K562 (cell line): ENCODE data around the gene HS3ST5. TPM values are rescaled to one million over a fixed set of nuclear protein-coding genes. Genes with fewer than 3 reads are reported as not detected.
"Not testable (repeated sequence)": the region's sequence is repeated elsewhere in the genome, so short reads cannot be mapped to it uniquely, and the experiment has no call there.

Source experiments
- ATAC-seq: fragments of 200-7000 bp; cut with Tn5 transposase; 3 replicates; pipeline ENCODE4 v1.9.1; 2020; ENCODE audit warnings: moderate library complexity
- BruUV-seq: library from RNA; stranded (reverse); fragments of 400-500 nt; replicated peaks from 2 replicates; lab custom pipeline; 2021; lab: Mats Ljungman, UMichigan
- CTCF ChIA-PET: fragments of 300-600 bp; formaldehyde crosslinking; extraction: SDS; loops from one replicate; lab custom pipeline; 2021; ENCODE audit warnings: low intra/inter-chr PET ratio; lab: Yijun Ruan, JAX
- POLR2A ChIA-PET: fragments of 300-600, 350-650 bp; sonication (Branson Sonifier 250); formaldehyde crosslinking; extraction: SDS; loops from one replicate; lab custom pipeline; 2021; ENCODE audit warnings: antibody characterized with exemption, inconsistent platforms; lab: Yijun Ruan, JAX
- DNase-seq, 4 experiments: peaks; one replicate each; pipeline versions ENCODE4 v3.0.0 to v3.0.0-alpha.2; 2011 to 2018; ENCODE audit warnings: low spot score in 3 of 4, mixed read lengths in 3 of 4; ENCODE audit errors: extremely low read depth in 1 of 4
- FAIRE-seq: peaks from 2 replicates; lab custom pipeline; 2011; peaks lifted over from hg19 to GRCh38; lab: Jason Lieb, UNC
- H2AFZ ChIP-seq: 2 replicates; pipeline ENCODE4 v1.6.0; 2011; ENCODE audit warnings: low read depth, low read length, control low read depth, inconsistent platforms
- H3K27ac ChIP-seq: fragments of 200-600 bp; 3 replicates; pipeline ENCODE4 v1.8.0; 2011; ENCODE audit warnings: low read depth, mild to moderate bottlenecking, control low read depth, inconsistent platforms, low read length, moderate library complexity, mixed read lengths; ENCODE audit errors: extremely low read depth
- H3K27me3 ChIP-seq, 2 experiments: fragments of 300-600 bp in 1 of 2; 2 replicates in 1 of 2; 3 replicates in 1 of 2; pipeline versions ENCODE4 v1.6.0 to v1.8.0; 2011; ENCODE audit warnings: inconsistent platforms in 2 of 2, low read length in 2 of 2, mild to moderate bottlenecking in 1 of 2, mixed read lengths in 1 of 2, moderate library complexity in 1 of 2; ENCODE audit not compliant: control insufficient read depth in 2 of 2, insufficient read depth in 2 of 2
- H3K36me3 ChIP-seq: fragments of 300-600 bp; 3 replicates; pipeline ENCODE4 v1.8.0; 2011; ENCODE audit warnings: mild to moderate bottlenecking, low read length, inconsistent platforms; ENCODE audit not compliant: control insufficient read depth, insufficient read depth
- H3K4me1 ChIP-seq, 2 experiments: fragments of 200-600 bp in 1 of 2; replicated peaks in 1 of 2; 2 replicates in 1 of 2; 3 replicates in 1 of 2; pipeline versions ENCODE4 v1.5.1 to v1.8.0; 2011; ENCODE audit warnings: inconsistent platforms in 2 of 2, low read length in 2 of 2, mild to moderate bottlenecking in 1 of 2, mixed read lengths in 1 of 2, moderate library complexity in 1 of 2; ENCODE audit not compliant: control insufficient read depth in 2 of 2, insufficient read depth in 2 of 2
- H3K4me2 ChIP-seq: 2 replicates; pipeline ENCODE4 v1.6.1; 2011; ENCODE audit warnings: low read length, control low read depth, inconsistent platforms, mixed read lengths; ENCODE audit not compliant: insufficient read depth
- H3K4me3 ChIP-seq: fragments of 200-600 bp; sonication (generic), shearing (Covaris generic); 2 replicates; pipeline ENCODE4 v1.5.1; 2016; ENCODE audit warnings: control low read depth, inconsistent platforms
- H3K79me2 ChIP-seq: fragments of 200-600 bp; 3 replicates; pipeline ENCODE4 v1.8.0; 2011; ENCODE audit warnings: low read length, inconsistent platforms; ENCODE audit not compliant: control insufficient read depth, insufficient read depth
- H3K9ac ChIP-seq, 2 experiments: 2 replicates each; pipeline versions ENCODE4 v1.6.0 to v1.6.1; 2011; ENCODE audit warnings: low read depth in 2 of 2, low read length in 2 of 2, control low read depth in 1 of 2, inconsistent platforms in 1 of 2, mild to moderate bottlenecking in 1 of 2, mixed read lengths in 1 of 2; ENCODE audit not compliant: insufficient read depth in 1 of 2
- H3K9me1 ChIP-seq: one replicate; pipeline ENCODE4 v1.6.0; 2011; ENCODE audit warnings: inconsistent platforms, mild to moderate bottlenecking, low read length, moderate library complexity; ENCODE audit not compliant: control insufficient read depth, insufficient read depth
- H3K9me3 ChIP-seq: replicated peaks from 2 replicates; pipeline ENCODE4 v1.5.1; 2011; ENCODE audit warnings: low read depth, low read length, inconsistent platforms; ENCODE audit not compliant: control insufficient read depth, insufficient read depth
- H4K20me1 ChIP-seq: replicated peaks from 2 replicates; pipeline ENCODE4 v1.6.1; 2011; ENCODE audit warnings: low read length, inconsistent platforms, mixed read lengths; ENCODE audit not compliant: control insufficient read depth, insufficient read depth
- BCLAF1 ChIP-seq, 2 experiments: fragments of 450-650 bp in 1 of 2; IDR thresholded peaks; 2 replicates each; pipeline ENCODE4 v1.6.1; 2011 to 2017; ENCODE audit warnings: low read depth in 2 of 2, antibody characterized with exemption in 1 of 2, borderline replicate concordance in 1 of 2, low read length in 1 of 2, mild to moderate bottlenecking in 1 of 2, mixed read lengths in 1 of 2; ENCODE audit not compliant: control insufficient read depth in 1 of 2
- DNMT1 ChIP-seq: fragments of 450-650 bp; IDR thresholded peaks from 2 replicates; pipeline ENCODE4 v1.6.1; 2016; ENCODE audit warnings: antibody characterized with exemption, mild to moderate bottlenecking
- ESRRB ChIP-seq: fragments of 250-450 bp; sonication (Bioruptor Pico); IDR thresholded peaks from 2 replicates; pipeline ENCODE4 v1.5.0; 2020; ENCODE audit warnings: mild to moderate bottlenecking, moderate library complexity, borderline replicate concordance
- FOSL1 ChIP-seq: fragments of 200-800 bp; sonication (Bioruptor generic); conservative IDR thresholded peaks from 2 replicates; pipeline ENCODE4 v1.6.1; 2016; ENCODE audit warnings: missing genetic modification characterization, missing compliant biosample characterization
- NFIC ChIP-seq: fragments of 450-650 bp; IDR thresholded peaks from 2 replicates; pipeline ENCODE4 v1.6.1; 2017; ENCODE audit warnings: mild to moderate bottlenecking, inconsistent platforms
- RBFOX2 ChIP-seq: fragments of 200-400 bp; formaldehyde crosslinking; IDR thresholded peaks from 2 replicates; pipeline ENCODE4 v1.6.1; 2017; ENCODE audit warnings: low read depth, mild to moderate bottlenecking, low read length, moderate library complexity
- SRSF7 ChIP-seq: fragments of 200-400 bp; formaldehyde crosslinking; optimal IDR thresholded peaks from 2 replicates; pipeline ENCODE3; 2017; ENCODE audit warnings: mild to moderate bottlenecking, low read depth, low read length
- ZNF232 ChIP-seq: sonication (generic); formaldehyde crosslinking; IDR thresholded peaks from 2 replicates; pipeline ENCODE4 v1.8.0; 2022; ENCODE audit warnings: mild to moderate bottlenecking, missing genetic modification reagents
- ZNF780A ChIP-seq: fragments of 250-450 bp; sonication (Bioruptor Pico); IDR thresholded peaks from 2 replicates; pipeline ENCODE4 v1.5.0; 2021; ENCODE audit warnings: mild to moderate bottlenecking
- WGBS: fragments of 100-300 bp; shearing (Covaris generic); methylation state at CpG from one replicate; pipeline ENCODE4 v1.1.6; 2016; ENCODE audit warnings: low coverage, mixed read lengths; ENCODE audit not compliant: insufficient coverage; ENCODE audit errors: missing lambda C conversion rate; 5-methylcytosine and 5-hydroxymethylcytosine counted together
- in situ Hi-C: fragments of 300-500 bp; cut with MboI; formaldehyde crosslinking; loops from 4 replicates; pipeline ENCODE4 v1.15.0; 2018; ENCODE audit warnings: inconsistent platforms, mixed read lengths
- intact Hi-C: fragments of 100-400 bp; cut with micrococcal nuclease; formaldehyde crosslinking; loops from 2 replicates; pipeline ENCODE4 v1.14.2; 2022
- polyA plus RNA-seq, 8 experiments: library from polyadenylated mRNA; depleted of rRNA in 4 of 8; stranded (reverse) in 5 of 8; unstranded in 3 of 8; fragments of >200 nt; fragmentation: Nextera tagmentation in 2 of 8; fragmentation: Illumina TruSeq in 1 of 8; extraction: Ambion mirVana in 2 of 8; extraction: Trizol in 1 of 8; gene quantifications; 2 replicates each; pipeline versions ENCODE4 v1.2.1 to v1.2.3, GENCODE V29; 2011 to 2014; ENCODE audit warnings: inconsistent platforms in 1 of 8, missing spikeins in 1 of 8
- total RNA-seq, 7 experiments: library from RNA; depleted of rRNA in 6 of 7; stranded (reverse); fragments of >200 nt in 6 of 7; fragmentation: Illumina TruSeq in 2 of 7; extraction: Trizol in 2 of 7; gene quantifications; 2 replicates each; pipeline versions ENCODE4 v1.2.1 to v1.2.3, GENCODE V29; 2011 to 2021; ENCODE audit warnings: low replicate concordance in 1 of 7

HS3ST5 gene
- total and polyA plus RNA-seq, 9 of the 15 experiments (the other 6 are each of a cell fraction or from before 2014, with no cell fraction given) = not detected

GRCh38 chr6:114218437-114219340 is 124.1 kb downstream of the HS3ST5 start (continued):
- no peak for TF ChIP-seq NFIC

GRCh38 chr6:114217996-114218395 is 124.8 kb downstream of the HS3ST5 start:
- H3K27ac ChIP-seq, DNase-seq, ATAC-seq, H3K4me3 ChIP-seq, H3K27me3 ChIP-seq, H4K20me1 ChIP-seq, H3K9me1 ChIP-seq, H3K36me3 ChIP-seq, H3K9ac ChIP-seq, H3K79me2 ChIP-seq, CTCF ChIA-PET, in situ Hi-C loops, H3K4me1 ChIP-seq, POLR2A ChIA-PET, H3K4me2 ChIP-seq, H3K9me3 ChIP-seq, intact Hi-C loops, BruUV-seq, H2AFZ ChIP-seq, FAIRE-seq: not testable (repeated sequence)
- WGBS = 0% methylated on average over 8 of the region's 10 CpGs

GRCh38 chr6:114216789-114217467 is 125.9 kb downstream of the HS3ST5 start:
- H2AFZ ChIP-seq = no peak overlapping the region
- DNase-seq (no peak), ATAC-seq (no peak), FAIRE-seq (no peak)
- no peaks in the 10 kb centered on the region for H4K20me1 ChIP-seq
- intact Hi-C loops (no loop called here), in situ Hi-C loops (no loop called here)
- H3K4me3 ChIP-seq = no peak overlapping the region
- H3K36me3 ChIP-seq = no peaks in the 10 kb centered on the region
- CTCF ChIA-PET = no interaction called here
- H3K4me1 ChIP-seq = no peaks in the 10 kb centered on the region
- no peak overlapping the region for H3K27ac ChIP-seq
- no peaks in the 10 kb centered on the region for H3K79me2 ChIP-seq
- H3K9ac ChIP-seq = no peak overlapping the region
- 0% methylated on average over 3 of the region's 3 CpGs for WGBS
- BruUV-seq = no TSS peak
- no peaks in the 10 kb centered on the region for H3K9me3 ChIP-seq
- POLR2A ChIA-PET = no interaction called here
- no peaks in the 10 kb centered on the region for H3K27me3 ChIP-seq
- H3K4me2 ChIP-seq = no peak overlapping the region
- H3K9me1 ChIP-seq = no peaks in the 10 kb centered on the region
- TF ChIP-seq FOSL1 (tag) = no peak
- no peak for TF ChIP-seq BCLAF1 (IDR thresholded peaks at IDR 0.05; ENCODE audit: borderline replicate concordance in 1 of 2, control insufficient read depth in 1 of 2, low read depth in 2 of 2, low read length in 1 of 2)
- TF ChIP-seq ZNF780A = no peak
- no peak for TF ChIP-seq DNMT1
- TF ChIP-seq SRSF7 = no peak
- no peak for TF ChIP-seq ESRRB (CRISPR knock-in tag)
- no peak for TF ChIP-seq RBFOX2
- TF ChIP-seq ZNF232 (CRISPR knock-in tag) = no peak
